ENCODE data around the gene LAMA2.

DNA sequence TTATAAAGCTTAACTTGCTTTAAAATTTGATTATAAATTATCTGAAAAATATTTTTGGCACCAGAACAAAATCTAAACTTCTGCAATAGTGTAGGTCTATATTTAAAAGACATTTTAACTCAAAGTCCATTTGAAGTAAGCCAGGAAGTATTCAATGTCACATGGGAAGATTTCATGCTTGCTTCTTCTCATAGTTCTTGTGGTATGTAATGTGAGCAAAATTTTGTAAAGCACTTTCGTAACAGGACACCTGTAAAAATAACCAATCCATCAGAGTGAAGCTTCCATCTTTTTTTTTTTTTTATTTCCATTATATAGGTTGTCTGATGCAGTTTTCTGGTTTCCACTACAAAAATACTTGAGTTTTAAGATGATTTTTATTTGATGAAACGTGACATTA is 386.1 kb downstream of the LAMA2 start:
- TF ChIP-seq, protein P1, sequence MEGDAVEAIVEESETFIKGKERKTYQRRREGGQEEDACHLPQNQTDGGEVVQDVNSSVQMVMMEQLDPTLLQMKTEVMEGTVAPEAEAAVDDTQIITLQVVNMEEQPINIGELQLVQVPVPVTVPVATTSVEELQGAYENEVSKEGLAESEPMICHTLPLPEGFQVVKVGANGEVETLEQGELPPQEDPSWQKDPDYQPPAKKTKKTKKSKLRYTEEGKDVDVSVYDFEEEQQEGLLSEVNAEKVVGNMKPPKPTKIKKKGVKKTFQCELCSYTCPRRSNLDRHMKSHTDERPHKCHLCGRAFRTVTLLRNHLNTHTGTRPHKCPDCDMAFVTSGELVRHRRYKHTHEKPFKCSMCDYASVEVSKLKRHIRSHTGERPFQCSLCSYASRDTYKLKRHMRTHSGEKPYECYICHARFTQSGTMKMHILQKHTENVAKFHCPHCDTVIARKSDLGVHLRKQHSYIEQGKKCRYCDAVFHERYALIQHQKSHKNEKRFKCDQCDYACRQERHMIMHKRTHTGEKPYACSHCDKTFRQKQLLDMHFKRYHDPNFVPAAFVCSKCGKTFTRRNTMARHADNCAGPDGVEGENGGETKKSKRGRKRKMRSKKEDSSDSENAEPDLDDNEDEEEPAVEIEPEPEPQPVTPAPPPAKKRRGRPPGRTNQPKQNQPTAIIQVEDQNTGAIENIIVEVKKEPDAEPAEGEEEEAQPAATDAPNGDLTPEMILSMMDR (IDR thresholded peaks at IDR 0.05): no peak
- TF ChIP-seq POLR2A (IDR thresholded peaks at IDR 0.05): no peak

Data from testis (tissue), 2 donors.